A673 (cell line): ENCODE results near the gene EFHB. TPM values are rescaled to one million over a fixed set of nuclear protein-coding genes. Genes with fewer than 3 reads are reported as not detected.

Source experiments
- BruUV-seq: library from RNA; stranded (reverse); fragments of 400-500 nt; replicated peaks from 2 replicates; lab custom pipeline; 2021; lab: Mats Ljungman, UMichigan
- CTCF ChIA-PET: fragments of 300-600 bp; sonication (Branson Sonifier 250); formaldehyde crosslinking; loops from one replicate; lab custom pipeline; 2022; ENCODE audit warnings: antibody characterized with exemption; lab: Charles Lee
- POLR2A ChIA-PET: fragments of 300-600 bp; sonication (Branson Sonifier 250); formaldehyde crosslinking; loops from one replicate; lab custom pipeline; 2022; ENCODE audit warnings: antibody characterized with exemption; ENCODE audit not compliant: low non-redundant PET; lab: Charles Lee
- DNase-seq: peaks from one replicate; pipeline ENCODE4 v3.0.0-alpha.2; 2015; ENCODE audit warnings: low spot score
- H3K27ac ChIP-seq: fragments of 200-600 bp; sonication (generic); 2 replicates; pipeline ENCODE4 v1.5.1; 2016; ENCODE audit warnings: mixed run types, low read depth, mild to moderate bottlenecking, mixed read lengths, antibody characterized with exemption, low read length; ENCODE audit not compliant: poor library complexity, severe bottlenecking
- H3K27me3 ChIP-seq: fragments of 200-600 bp; sonication (generic); replicated peaks from 2 replicates; pipeline ENCODE4 v1.6.1; 2017; ENCODE audit warnings: mixed run types, low read depth, mild to moderate bottlenecking, mixed read lengths, antibody characterized with exemption, low read length; ENCODE audit not compliant: insufficient read depth, poor library complexity
- H3K36me3 ChIP-seq: fragments of 200-600 bp; sonication (generic); 2 replicates; pipeline ENCODE4 v1.6.1; 2016; ENCODE audit warnings: mixed run types, mild to moderate bottlenecking, mixed read lengths, antibody characterized with exemption, low read length; ENCODE audit not compliant: insufficient read depth, poor library complexity, severe bottlenecking
- H3K4me1 ChIP-seq: fragments of 200-600 bp; sonication (generic); 2 replicates; pipeline ENCODE4 v1.6.1; 2017; ENCODE audit warnings: mixed run types, mild to moderate bottlenecking, mixed read lengths, antibody characterized with exemption, low read length; ENCODE audit not compliant: insufficient read depth, poor library complexity, severe bottlenecking
- H3K4me3 ChIP-seq: fragments of 200-600 bp; sonication (generic); 2 replicates; pipeline ENCODE4 v1.5.1; 2016; ENCODE audit warnings: low read depth, mixed run types, mild to moderate bottlenecking, mixed read lengths, low read length; ENCODE audit not compliant: poor library complexity, severe bottlenecking
- H3K9me3 ChIP-seq: fragments of 200-600 bp; sonication (generic); 2 replicates; pipeline ENCODE4 v1.6.1; 2016; ENCODE audit warnings: mixed run types, low read depth, mild to moderate bottlenecking, mixed read lengths, antibody characterized with exemption, low read length; ENCODE audit not compliant: poor library complexity, severe bottlenecking
- EZH2 ChIP-seq: fragments of 200-600 bp; sonication (generic); IDR thresholded peaks from 2 replicates; pipeline ENCODE4 v1.6.1; 2017; ENCODE audit warnings: borderline replicate concordance, low read depth, mild to moderate bottlenecking, mixed read lengths, antibody characterized with exemption, low read length; ENCODE audit not compliant: poor library complexity, severe bottlenecking
- intact Hi-C: fragments of 100-400 bp; cut with micrococcal nuclease; formaldehyde crosslinking; loops from one replicate; pipeline ENCODE4 v1.10.0; 2022; ENCODE audit not compliant: unreplicated experiment
- total RNA-seq: library from RNA; stranded (reverse); gene quantifications from 2 replicates; pipeline ENCODE4 v1.2.3, GENCODE V29; 2021
- TF ChIP-seq, protein P1 (sequence below): fragments of 300-800, 200-600 bp; sonication (generic); conservative IDR thresholded peaks from 2 replicates; pipeline ENCODE4 v1.5.1; 2017; ENCODE audit warnings: low read depth, mild to moderate bottlenecking, antibody characterized with exemption, low read length, moderate library complexity, mixed read lengths

Gene EFHB
- total RNA-seq, 1 experiment from 2014 or later = not detected

GRCh38 chr3:19885468-19885867 lies 48.5 kb downstream of the EFHB start:
- TF ChIP-seq EZH2 = no peak
- TF ChIP-seq, protein P1, sequence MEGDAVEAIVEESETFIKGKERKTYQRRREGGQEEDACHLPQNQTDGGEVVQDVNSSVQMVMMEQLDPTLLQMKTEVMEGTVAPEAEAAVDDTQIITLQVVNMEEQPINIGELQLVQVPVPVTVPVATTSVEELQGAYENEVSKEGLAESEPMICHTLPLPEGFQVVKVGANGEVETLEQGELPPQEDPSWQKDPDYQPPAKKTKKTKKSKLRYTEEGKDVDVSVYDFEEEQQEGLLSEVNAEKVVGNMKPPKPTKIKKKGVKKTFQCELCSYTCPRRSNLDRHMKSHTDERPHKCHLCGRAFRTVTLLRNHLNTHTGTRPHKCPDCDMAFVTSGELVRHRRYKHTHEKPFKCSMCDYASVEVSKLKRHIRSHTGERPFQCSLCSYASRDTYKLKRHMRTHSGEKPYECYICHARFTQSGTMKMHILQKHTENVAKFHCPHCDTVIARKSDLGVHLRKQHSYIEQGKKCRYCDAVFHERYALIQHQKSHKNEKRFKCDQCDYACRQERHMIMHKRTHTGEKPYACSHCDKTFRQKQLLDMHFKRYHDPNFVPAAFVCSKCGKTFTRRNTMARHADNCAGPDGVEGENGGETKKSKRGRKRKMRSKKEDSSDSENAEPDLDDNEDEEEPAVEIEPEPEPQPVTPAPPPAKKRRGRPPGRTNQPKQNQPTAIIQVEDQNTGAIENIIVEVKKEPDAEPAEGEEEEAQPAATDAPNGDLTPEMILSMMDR = peak; percentile 73
- peak; percentile 72 for DNase-seq
- Histone ChIP-seq H3K27me3 (no peaks in the 10 kb centered on the region), H3K4me1 (peaks cover 23% of the 10 kb centered on the region), H3K9me3 (no peaks in the 10 kb centered on the region), H3K36me3 (no peaks in the 10 kb centered on the region), H3K4me3 (no peak overlapping the region), H3K27ac (no peak overlapping the region)
- intact Hi-C loops = loop anchor here (5.0 kb wide), 2 partner anchors 152 to 302 kb away; partner anchors contain the start of gene SGO1
- POLR2A ChIA-PET = no interaction called here
- CTCF ChIA-PET = no interaction called here
- BruUV-seq = no TSS peak

DNA sequence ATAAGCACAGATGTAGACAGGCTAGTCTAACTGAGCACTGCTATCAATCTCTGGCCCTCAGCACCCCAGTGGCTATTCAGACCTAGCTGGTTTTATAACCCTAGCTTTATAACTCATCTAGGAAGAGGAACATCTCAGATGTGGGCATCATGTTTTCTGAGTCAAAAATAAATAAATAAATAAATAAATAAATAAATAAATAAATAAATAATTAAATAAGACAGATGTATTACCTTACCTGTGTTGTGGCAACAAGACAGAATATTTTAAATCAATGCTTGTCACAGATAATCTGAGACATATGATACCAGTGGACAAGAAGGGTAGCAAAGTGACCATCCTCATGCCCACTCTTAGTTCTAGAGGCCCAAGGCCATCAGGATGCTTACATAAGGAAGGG lies 52.2 kb downstream of the EFHB start:
- Histone ChIP-seq H3K27ac (no peak overlapping the region), H3K4me3 (no peak overlapping the region), H3K27me3 (no peaks in the 10 kb centered on the region), H3K36me3 (no peaks in the 10 kb centered on the region), H3K4me1 (peaks cover 6% of the 10 kb centered on the region), H3K9me3 (no peaks in the 10 kb centered on the region)
- TF ChIP-seq EZH2 = no peak
- TF ChIP-seq, protein P1 = no peak
- BruUV-seq = no TSS peak
- intact Hi-C loops = no loop called here
- DNase-seq = no peak
- POLR2A ChIA-PET = no interaction called here
- CTCF ChIA-PET = no interaction called here

GRCh38 chr3:19881036-19881435 lies 53.0 kb downstream of the EFHB start:
- Histone ChIP-seq H3K36me3 (no peaks in the 10 kb centered on the region), H3K4me3 (no peak overlapping the region), H3K27ac (no peak overlapping the region), H3K9me3 (no peaks in the 10 kb centered on the region), H3K27me3 (no peaks in the 10 kb centered on the region), H3K4me1 (peaks cover 5% of the 10 kb centered on the region)
- POLR2A ChIA-PET = no interaction called here
- CTCF ChIA-PET = no interaction called here
- no peak for DNase-seq
- BruUV-seq = no TSS peak
- no peak for TF ChIP-seq EZH2
- intact Hi-C loops = no loop called here

DNA sequence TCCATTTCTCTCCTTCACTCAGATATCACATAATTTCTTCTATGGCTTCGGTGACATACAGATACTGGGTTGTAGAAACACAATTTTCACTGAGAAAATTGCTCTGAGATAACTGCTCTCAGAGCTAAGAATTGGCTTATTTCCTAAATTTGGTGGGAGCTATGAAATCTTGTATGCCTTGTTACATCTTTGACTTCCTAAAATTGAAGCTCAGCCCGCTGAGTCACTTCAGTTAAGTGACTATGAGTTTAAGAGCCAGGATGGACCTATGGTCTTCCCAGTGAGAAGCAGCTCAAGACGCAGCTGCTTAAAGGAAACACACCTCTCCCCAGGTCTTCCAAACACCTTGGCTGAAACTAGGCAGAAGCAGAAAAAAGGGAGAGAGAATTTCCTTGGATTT lies 56.4 kb downstream of the EFHB start:
- Histone ChIP-seq H3K36me3 (no peaks in the 10 kb centered on the region), H3K9me3 (no peaks in the 10 kb centered on the region), H3K27ac (no peak overlapping the region), H3K27me3 (no peaks in the 10 kb centered on the region), H3K4me3 (no peak overlapping the region), H3K4me1 (no peaks in the 10 kb centered on the region)
- intact Hi-C loops = no loop called here
- POLR2A ChIA-PET = no interaction called here
- CTCF ChIA-PET = no interaction called here
- DNase-seq = no peak
- no TSS peak for BruUV-seq
- no peak for TF ChIP-seq EZH2
- TF ChIP-seq, protein P1 = no peak
